RPMI8226 (cell line): ENCODE results near the gene RABEPK.
"Not testable (repeated sequence)": the region's sequence is repeated elsewhere in the genome, so short reads cannot be mapped to it uniquely, and the experiment has no call there.

Experiments used
- DNase-seq: peaks from one replicate; pipeline ENCODE4 v3.0.0-alpha.2; 2015

RABEPK gene, protein sequence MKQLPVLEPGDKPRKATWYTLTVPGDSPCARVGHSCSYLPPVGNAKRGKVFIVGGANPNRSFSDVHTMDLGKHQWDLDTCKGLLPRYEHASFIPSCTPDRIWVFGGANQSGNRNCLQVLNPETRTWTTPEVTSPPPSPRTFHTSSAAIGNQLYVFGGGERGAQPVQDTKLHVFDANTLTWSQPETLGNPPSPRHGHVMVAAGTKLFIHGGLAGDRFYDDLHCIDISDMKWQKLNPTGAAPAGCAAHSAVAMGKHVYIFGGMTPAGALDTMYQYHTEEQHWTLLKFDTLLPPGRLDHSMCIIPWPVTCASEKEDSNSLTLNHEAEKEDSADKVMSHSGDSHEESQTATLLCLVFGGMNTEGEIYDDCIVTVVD

DNA sequence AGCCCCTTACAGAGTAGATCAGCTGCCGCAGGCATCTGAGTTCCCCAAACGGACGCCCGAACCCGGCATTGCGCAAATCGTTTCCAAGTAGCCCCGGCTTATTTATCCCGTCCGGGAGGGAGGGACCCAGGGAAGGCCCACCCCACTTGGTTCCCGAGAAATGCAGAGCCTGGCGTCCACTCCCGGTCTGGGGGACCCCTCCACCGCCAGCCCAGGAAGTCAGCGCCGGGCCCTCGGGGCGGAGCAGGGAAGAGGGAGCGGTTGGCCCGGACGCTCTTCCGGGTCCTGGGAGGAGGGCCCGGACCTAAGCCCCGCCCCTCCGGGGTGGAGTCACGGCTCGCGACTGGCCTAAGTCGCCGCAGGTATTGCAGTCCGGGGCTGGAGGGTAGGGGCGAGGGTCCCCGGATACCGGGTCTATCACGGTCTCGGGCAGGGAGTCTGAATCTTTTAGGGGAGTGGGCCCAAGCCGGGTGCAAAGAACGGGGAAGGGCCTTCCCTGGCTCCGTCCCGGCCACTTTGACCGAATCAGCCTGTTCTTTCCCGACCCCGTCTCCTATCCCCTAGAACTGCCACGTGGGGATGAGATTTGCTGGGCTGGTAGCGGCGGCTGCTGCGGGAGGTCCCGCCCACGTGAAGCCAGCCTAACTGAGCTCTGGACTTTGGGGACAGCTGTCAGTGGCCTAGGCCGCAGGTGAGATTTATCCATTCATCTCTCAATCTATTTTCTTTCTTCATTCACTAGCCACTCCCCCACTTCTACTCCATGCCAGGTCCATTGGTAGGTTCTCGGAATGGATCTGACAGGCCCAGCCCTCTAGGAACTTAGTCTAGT, at the start of gene RABEPK:
Gene RABEPK, plus strand, starts transcription at position 327 of the 832 bp plus-strand sequence. CDS start 2,472 bp downstream, outside the sequence.
- DNase-seq, result peak; percentile 97

DNA sequence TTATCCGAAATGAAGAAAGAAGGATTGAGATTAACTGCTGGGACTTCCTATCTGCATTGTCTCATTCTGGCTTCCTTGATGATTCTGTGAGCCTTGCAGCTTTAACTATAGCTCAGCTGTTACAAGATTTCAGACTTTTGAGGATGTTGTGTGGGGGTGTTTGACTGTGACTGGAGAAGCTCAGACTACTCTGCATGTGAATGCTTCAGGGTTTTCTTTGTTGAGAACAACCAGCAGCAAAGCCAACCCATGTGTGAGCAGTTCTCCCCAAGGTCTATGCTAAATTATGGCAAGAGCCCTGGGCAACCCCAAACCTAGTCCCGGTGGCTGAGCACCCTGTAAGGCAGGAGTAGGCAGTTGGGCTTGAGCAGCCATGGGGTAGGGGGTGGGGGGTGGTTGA, 48.6 kb upstream of the RABEPK start:
- DNase-seq, result no peak

DNA sequence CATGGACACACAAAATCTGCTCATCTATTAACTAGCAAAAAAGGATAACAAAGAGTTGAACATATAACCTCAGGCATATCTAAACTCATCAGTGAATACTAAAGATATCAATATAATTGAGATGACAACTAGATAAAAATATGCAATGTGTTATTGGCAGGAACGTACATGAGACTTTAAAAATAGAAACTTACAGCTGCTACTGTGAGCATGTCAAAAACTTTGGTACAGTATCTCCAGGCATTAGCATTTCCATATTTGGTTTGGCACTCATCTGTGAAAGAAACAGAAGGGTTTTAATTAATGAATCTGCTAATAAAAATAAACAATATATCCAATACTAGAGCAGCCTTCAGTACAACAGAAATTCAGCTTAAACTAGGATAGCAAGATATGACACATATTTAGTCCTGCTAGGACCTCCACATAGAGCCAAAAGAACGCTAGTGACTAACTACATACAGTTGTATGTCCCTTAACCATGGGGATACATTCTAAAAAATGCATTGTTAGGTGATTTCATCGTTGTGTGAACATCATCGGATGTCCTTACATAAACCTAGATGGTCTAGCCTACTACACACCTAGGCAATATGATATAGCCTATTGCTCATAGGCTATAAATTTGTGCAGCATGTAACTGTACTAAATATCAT, 46.5 kb upstream of the RABEPK start:
- DNase-seq, result no peak

DNA sequence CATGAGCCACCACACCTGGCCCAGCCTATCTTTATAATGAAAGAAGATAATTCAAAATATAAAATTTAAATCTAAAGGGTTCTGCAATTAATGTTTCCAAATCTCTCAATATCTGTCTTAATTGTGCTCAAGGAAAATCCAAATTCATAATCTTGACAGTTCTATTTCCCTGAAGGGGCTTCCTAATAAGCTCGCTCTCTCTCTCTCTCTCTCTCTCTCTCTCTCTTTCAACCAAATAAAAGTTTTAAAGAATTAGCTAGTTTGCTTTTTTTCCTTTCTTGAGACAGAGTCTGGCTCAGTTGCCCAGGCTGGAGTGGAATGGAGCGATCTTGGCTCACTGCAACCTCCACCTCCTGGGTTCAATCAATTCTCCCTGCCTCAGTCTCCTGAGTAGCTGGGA, 43.8 kb upstream of the RABEPK start:
- no peak for DNase-seq

DNA sequence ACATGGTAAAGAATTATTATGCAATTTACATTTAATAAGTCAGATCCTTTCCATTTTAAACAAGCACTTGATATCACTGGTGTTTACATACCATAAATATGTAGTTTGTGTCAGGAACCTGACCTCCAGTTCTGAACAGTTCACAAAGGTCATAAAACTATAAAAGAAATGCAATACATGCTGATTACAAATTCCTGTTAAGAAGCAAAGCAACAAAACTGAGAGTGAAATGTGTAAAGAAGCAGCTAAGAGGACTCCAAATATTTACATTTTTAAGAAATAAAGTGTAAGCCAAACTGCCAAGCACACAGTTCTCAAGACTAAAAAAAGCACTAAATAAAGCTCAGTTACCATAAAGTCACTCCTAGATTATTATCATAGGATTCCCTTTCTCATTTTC, 39.6 kb upstream of the RABEPK start:
- no peak for DNase-seq

DNA sequence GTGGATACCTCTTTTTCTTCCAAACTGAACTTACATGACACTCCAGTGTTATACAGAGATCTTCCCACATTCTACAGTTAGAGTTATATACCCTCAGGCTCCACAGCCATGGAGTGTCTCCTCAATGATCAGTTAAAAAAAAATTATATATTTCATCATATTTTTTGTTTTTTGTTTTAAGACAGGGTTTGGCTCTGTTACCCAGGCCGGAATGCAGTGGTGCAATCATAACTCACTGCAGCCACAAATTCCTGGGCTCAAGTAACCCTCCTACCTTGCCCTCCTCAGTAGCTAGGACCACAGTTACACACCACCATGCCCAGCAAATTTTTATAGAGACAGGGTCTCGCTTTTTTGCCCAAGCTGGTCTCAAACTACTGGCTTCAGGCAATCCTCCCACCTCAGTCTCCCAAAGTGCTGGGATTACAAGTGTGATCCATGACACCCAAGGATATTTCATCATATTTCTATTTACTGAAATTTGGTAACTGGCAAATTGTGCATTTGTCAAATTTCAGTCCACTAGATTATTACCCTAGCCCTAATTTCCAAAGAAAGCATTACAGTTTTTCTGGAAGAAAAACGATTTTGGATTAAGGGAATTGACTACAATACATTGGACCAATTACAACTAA, 38.9 kb upstream of the RABEPK start:
- no peak for DNase-seq

DNA sequence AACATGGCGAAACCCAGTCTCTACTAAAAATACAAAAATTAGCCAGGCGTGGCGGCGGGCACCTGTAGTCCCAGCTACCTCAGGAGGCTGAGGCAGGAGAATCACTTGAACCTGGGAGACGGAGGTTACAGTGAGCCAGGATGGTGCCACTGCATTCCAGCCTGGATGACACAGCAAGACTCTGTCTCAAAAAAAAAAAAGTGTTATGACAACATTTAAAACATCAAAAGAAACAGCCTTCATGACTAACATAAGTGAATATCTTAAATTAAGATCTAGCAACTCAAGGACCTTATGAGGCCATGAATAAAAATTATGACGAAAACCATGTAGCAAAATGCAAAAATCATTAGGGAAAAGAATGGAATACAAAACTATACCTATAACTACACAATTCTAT, 37.5 kb upstream of the RABEPK start:
- DNase-seq, result not testable (repeated sequence)

DNA sequence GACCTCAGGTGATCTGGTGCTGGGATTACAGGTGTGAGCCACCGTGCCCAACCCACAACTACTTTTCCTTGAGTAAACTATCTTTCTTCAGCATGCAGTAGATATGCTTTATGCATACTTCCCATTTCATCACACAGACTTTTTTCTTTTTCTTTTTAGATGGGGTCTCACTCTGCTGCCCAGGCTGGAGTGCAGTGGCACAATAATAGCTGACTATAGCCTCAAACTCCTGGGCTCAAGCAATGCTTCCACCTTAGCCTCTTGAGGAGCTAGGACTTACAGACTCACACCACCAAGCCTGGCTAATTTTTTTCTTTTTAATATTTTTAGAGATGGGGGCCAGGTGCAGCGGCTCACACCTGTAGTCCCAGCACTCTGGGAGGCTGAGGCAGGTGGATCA, 33.6 kb upstream of the RABEPK start:
- DNase-seq, result no peak

DNA sequence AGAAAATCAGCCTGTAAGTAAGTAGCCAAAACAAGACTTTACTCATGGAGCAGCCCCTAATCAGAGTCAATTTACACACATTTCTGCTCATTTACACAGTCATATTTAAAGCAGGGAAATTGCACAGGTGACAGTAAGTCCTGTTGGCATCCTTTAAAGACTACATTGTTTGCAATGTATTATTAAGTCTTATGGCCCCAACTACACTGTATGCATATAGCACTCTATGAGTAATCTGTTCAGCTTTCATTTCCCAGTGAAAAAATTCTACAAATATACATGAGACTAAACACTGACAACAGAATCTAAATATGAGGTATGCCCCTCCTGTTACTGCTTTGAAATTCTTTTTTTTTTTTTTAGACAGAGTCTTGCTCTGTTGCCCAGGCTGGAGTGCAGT, 30.4 kb upstream of the RABEPK start:
- no peak for DNase-seq

DNA sequence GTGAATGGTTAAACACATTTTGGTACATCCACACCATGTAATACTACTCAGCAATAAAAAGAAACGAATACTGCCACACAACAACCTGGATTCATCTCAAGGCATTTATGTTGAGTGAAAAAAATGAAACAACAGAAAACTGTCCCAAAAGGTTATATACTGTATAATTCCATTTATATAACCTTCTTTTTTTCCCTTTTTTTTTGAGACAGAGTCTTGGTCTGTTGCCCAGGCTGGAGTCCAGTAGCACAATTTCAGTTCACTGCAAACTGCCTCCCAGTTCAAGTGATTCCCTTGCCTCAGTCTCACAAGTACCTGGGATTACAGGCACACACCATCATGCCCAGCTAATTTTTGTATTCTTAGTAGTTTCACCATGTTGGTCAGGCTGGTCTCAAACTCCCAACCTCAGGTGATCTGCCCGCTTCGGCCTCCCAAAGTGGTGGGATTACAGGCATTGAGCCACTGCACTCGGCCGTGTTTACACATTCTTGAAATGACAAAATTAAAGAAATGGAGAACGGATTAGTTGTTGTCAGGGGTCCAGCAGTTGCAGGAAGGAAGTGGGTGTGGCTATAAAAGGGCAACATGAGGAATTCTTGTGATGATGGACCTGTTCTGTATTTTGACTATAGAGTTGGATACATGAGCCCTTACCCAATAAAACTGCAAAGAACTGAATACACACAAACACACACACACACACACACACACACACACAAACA, 28.1 kb upstream of the RABEPK start:
- no peak for DNase-seq

DNA sequence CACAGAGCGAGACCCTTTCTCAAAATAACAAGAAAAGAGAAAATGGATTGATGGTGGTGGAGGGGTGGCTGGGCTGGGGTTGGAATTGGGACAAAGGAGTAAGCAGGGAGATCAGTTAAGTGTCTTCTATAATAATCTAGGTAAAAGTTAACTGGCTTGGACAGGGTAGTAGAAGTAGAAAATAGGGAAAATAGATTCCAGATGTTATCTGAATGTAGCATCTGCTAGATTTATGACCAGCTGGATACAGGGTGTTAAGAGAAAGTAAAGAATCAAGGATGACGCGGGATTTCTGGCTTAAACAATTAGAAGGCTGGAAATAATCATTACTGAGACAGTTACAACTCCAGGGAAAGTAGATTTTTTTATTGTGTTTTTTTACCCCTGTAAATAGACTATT, 23.7 kb upstream of the RABEPK start:
- DNase-seq, result no peak

DNA sequence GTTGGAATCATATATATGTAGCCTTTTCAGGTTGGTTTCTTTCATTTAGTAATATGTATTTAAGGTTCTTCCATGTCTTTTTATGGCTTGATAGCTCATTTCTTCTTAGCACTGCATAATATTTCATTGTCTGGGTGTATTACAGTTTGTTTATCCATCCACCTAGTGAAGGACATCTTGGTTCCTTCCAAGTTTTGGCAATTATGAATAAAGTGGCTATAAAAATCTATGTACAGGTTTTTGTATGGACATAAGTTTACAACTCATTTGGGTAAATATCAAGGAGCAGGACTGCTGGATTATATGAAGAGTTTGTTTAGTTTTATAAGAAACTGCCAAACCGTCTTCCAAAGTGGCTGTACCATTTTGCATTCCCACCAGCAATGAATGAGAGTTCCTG, 22.5 kb upstream of the RABEPK start:
- no peak for DNase-seq

DNA sequence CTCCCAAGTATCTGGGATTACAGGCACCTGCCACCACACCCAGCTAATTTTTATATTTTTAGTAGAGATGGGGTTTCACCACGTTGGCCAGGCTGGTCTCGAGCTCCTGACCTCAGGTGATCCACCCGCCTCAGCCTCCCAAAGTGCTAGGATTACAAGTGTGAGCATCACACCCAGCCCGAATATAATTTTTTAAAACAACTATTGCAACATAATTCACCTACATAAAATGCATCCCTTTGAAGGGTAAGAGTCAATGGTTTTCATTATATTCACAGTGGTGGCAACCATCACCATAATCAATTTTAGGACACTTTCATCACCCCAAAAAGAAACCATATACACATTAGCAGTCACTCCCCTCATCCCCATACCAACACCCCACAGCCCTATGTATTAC, 20.6 kb upstream of the RABEPK start:
- not testable (repeated sequence) for DNase-seq

DNA sequence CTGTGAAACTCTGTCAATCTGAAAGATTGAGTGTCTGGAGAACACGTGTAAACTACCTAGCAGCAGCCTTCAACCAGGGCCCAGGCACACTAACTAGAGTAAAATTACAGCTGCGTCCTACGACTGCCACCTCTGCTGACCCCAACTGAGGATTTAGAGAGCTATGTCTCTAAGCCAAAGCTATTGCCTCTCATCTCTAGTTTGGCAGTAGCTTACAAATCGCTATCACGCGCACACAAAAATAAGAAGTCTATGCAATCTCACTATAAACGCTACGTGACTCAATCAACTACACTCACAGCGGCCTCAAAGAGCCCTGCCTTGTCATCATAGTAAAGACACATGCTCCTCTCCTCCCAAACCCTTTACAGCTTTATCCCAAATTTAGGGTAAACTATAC, 19.5 kb upstream of the RABEPK start:
- DNase-seq, result no peak

DNA sequence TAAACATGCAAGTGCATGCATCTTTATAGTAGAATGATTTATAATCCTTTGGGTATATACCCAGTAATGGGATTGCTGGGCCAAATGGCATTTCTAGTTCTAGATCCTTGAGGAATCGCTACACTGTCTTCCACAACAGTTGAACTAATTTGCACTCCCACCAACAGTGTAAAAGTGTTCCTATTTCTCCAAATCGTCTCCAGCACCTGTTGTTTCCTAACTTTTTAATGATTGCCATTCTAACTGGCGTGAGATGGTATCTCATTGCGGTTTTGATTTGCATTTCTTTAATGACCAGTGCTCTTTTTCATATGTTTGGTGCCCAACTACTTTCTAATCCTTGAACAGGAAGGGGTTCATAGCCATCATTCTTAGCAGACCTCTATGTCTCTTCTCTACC, 18.6 kb upstream of the RABEPK start:
- DNase-seq, result not testable (repeated sequence)

DNA sequence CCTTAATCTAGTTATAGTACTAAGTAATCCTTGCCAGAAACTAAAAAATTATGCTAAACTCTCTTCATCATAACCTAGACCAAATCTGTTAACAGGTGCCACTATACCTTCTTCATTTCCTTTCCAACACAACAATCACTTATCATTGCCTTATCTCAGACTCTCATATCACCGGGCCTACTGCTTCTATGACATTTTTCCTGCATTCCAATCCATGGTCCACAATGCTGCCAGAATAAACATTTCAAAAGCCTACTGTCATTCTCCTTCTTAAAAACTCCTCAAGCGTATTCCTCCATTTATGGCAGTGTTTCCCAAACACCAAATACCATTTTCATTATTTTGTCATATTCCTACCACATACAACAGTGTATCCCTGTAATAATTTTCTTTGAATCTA, 17.3 kb upstream of the RABEPK start:
- DNase-seq, result no peak

DNA sequence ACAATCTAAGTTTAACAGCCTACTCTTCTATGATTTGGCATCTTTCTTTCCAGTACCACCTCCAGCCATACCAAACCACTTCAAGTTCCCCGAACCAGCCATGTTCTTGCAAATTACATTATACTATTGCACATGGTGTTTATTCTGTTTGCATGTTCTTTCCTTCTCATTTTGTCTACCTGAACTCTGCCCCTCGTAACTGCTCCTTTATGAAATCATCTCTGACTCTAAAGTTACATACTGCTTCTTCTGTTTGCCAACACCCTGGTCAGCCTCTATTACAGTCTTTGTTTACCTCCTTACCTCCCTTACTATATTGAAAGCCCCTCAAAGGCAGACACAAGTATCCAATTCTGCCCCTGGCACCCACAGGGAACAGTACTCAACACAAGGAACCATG, 16.8 kb upstream of the RABEPK start:
- no peak for DNase-seq

DNA sequence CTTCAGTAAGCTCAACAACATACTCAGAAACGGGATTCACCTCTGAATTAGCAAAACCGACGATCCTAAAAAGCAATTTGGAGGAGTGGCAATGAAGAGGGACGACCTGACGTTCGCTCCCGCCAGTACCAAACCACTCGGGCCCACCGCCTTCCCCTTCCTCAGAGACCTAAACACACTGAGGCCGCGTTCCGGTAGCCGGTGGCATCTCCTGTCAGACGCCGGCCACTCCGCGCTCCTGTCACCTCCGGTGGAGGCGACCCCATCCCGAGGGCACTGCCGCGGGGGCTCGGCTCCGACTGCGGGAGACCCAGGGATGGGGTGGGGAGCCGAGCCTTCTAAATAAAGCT, 11.4 kb upstream of the RABEPK start:
- peak; percentile 35 for DNase-seq

DNA sequence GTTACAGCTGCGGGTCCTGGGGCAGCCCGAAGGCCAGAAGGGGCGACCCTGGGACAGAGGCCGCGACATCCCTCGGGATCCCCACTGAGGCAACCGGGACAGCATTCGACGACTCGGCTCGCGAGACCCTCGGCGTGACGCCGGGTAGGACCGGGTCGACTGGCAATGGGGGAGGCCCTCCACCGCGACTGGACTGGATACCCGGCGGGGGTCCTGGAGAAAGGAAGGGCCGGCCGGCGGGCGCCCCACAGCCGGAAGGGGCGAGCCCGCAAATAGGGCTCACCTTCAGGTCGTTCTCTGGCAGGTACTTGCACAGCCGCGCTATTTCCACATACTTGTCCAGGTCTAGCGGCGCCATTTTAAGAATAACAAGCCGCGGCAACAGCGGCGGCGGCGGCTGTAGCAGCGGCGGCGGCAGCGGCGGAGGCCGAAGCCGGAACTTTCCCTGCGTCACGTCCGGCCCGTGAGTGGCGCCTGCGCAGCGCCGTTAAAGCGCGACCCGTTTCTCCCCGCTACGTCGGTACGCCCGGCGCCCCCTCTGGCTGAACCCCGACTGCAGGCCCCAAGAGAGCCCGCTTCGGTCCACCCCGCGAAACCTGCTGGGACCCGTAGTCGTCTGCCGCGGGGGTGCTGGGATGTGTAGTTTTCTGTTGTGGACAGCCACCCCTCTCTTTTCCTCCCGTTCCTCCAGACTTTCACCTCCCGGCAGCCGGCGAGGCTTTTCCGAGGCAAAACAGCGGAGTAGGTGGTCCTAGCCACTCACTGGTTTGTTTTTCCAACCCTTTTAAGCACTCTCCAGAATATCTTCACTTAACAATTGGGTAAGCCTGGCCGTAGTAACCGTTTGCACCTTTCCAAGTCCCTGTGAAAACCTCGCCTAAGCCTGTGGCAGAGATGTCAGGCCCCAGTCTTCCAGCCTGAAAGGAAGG, 10.7 kb upstream of the RABEPK start, which contains the start of gene PPP6C:
Gene PPP6C, minus strand, starts transcription at position 443 of the 929 bp plus-strand sequence. Its CDS starts 85 bp downstream, at position 358.
- DNase-seq, result peak; percentile 99

DNA sequence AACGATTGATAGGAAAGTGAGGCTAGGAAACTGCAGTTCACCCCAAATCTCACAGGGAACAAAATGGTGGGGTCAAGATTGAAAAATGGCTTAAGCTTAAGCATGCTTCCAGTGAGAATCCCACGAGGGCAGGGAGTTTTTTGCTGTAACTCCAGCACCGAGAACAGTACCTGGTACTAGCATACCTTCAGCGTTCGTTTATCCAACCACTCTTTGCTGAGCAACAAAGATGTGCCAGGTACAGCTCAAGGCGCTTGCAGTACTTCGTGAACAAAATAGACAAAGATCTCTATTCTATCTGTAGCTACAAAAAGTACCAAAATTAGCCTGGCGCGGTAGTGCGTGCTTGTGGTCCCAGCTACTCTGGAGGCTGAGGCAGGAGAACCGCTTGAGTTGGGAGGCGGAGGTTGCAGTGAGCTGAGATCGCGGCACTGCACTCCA, 10.0 kb upstream of the RABEPK start:
- peak; percentile 23 for DNase-seq

DNA sequence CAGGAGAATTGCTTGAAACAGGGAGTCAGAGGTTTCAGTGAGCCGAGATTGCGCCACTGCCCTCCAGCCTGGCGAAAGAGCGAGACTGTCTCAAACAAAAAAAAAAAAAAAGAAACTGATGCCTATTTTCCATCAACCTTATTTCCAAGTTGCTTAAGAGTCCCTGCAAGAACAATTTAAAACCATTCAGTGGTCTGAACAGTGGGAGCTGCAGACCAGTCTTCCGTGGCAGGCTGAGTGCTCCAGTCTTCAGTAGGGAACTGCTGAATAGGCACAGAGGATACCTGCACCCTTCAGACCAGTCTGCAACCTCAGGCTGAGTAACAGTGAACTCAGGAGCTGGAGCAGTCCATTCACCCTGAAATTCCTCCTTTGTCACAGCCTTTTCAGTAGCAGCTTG, 5.9 kb upstream of the RABEPK start:
- not testable (repeated sequence) for DNase-seq
